Activated CD8-positive, alpha-beta memory T cell treated with anti-CD3 and anti-CD28 coated beads for 1 hour (primary cell): ENCODE measurements around the gene DNAJC4.

Source experiments
- DNase-seq, 2 donors: peaks; one replicate each; pipeline ENCODE4 v3.0.0-alpha.2; 2020; ENCODE audit warnings: low read depth in 1 of 2; ENCODE audit errors: extremely low read depth in 1 of 2

DNAJC4 gene

GRCh38 chr11:64255135-64256128 lies 25.1 kb downstream of the DNAJC4 start:
- DNase-seq: no peak

DNA sequence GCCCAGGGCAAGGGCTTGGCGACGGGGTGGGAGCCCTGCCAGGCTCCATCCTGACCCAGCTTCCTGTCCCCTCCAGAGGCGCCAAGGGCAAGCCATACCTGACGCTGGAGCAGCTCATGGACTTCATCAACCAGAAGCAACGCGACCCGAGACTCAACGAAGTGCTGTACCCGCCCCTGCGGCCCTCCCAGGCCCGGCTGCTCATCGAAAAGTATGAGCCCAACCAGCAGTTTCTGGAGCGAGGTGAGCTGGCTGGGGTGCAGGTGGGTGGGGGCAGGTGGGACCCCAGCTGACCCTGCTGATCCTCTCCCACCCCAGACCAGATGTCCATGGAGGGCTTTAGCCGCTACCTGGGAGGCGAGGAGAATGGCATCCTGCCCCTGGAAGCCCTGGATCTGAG lies 26.0 kb downstream of the DNAJC4 start:
- DNase-seq: no peak

- no peak for DNase-seq
These were observed 28.0 kb downstream of the DNAJC4 start for GRCh38 chr11:64258356-64258755.

- no peak for DNase-seq
These were observed 28.7 kb downstream of the DNAJC4 start for GRCh38 chr11:64258946-64259532.

- no peak for DNase-seq
These were observed 29.3 kb downstream of the DNAJC4 start for GRCh38 chr11:64259533-64260067.

GRCh38 chr11:64260147-64260708 lies 29.9 kb downstream of the DNAJC4 start:
- DNase-seq: no peak

GRCh38 chr11:64261556-64262080 lies 31.3 kb downstream of the DNAJC4 start:
- no peak for DNase-seq

DNA sequence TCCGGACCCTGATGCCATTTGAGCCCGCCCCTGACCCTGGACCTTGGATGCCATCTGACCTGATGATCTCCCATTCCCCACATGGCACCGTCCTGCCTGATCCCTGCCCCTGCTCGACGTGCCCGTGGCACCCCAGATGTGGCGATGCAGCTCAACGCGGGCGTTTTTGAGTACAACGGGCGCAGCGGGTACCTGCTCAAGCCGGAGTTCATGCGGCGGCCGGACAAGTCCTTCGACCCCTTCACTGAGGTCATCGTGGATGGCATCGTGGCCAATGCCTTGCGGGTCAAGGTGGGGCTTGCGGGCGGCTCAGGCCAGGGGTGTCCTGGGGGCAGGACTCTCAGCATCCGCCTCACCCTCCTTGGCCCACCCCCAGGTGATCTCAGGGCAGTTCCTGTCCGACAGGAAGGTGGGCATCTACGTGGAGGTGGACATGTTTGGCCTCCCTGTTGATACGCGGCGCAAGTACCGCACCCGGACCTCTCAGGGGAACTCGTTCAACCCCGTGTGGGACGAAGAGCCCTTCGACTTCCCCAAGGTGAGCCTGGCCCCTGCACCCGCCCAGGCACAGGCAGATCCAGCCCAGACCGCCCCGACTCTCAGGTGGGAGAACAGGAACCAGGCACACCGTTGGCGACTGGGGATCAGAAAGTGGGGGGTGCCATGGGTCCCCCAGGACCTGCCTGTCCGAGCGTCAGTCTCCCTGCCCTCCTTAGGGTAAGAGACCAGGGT lies 32.1 kb downstream of the DNAJC4 start:
- no peak for DNase-seq

GRCh38 chr11:64263021-64263946 lies 32.9 kb downstream of the DNAJC4 start:
- DNase-seq: no peak

- DNase-seq: no peak
These were observed 33.6 kb downstream of the DNAJC4 start for GRCh38 chr11:64263947-64264317.

- no peak for DNase-seq
These were observed 34.1 kb downstream of the DNAJC4 start for GRCh38 chr11:64264371-64264852.

DNA sequence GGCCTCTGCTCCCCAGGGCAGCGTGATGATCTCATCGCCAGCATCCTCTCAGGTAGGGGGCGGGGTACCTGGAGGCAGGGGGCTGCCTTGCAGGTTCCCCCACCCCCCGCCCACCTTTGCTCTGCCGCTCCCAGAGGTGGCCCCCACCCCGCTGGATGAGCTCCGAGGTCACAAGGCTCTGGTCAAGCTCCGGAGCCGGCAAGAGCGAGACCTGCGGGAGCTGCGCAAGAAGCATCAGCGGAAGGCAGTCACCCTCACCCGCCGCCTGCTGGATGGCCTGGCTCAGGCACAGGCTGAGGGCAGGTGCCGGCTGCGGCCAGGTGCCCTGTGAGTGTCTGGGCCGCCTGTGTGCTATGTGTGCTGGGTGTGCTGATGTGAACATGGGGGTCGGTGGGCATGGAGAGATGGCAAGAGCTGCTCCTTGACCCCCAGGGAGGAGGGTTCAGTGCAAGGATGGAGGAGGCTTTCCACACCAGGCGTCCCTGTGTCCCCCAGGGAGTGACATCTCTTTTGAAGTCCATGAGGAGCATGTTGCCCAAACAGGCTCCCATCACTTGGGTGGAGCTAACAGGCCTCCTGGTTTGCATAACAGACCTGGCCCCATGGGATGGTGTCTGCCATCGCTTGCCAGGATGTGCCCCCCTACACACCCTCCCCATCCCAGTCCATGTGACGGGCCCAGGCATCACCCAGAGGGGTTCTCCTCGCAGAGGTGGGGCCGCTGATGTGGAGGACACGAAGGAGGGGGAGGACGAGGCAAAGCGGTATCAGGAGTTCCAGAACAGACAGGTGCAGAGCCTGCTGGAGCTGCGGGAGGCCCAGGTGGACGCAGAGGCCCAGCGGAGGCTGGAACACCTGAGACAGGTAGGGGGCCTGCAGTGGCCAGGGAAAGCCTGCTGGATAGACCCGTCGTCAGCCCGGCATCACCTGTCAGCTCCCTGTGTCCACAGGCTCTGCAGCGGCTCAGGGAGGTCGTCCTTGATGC lies 35.1 kb downstream of the DNAJC4 start:
- no peak for DNase-seq

- DNase-seq: no peak
These were observed 36.0 kb downstream of the DNAJC4 start for GRCh38 chr11:64266339-64266738.

DNA sequence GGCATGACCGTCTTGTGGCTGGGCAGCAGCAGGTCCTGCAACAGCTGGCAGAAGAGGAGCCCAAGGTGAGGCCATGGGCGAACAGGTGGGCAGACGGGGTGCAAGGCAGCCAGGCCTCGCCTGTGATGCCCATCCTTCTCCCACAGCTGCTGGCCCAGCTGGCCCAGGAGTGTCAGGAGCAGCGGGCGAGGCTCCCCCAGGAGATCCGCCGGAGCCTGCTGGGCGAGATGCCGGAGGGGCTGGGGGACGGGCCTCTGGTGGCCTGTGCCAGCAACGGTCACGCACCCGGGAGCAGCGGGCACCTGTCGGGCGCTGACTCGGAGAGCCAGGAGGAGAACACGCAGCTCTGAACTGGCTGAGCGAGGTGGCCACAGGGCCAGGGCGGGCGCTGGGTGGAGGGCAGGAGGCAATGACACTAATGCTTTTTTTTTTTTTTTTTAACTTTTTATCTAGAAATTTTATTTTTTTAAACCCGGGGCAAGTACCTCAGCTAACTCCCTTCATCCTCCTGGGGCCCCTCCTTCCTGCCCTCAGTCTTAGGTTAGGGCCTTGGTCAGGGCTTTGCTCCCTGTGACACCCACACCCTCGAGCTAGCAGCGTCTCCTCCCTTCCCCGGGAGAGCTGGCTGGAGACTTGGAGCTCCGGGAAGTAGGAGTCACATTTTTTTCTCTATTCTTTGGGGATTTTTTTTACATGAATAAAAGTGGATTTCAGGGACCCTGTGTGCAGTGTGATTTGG lies 37.0 kb downstream of the DNAJC4 start:
- DNase-seq: no peak

GRCh38 chr11:64268025-64268892 lies 37.9 kb downstream of the DNAJC4 start:
- no peak for DNase-seq

DNA sequence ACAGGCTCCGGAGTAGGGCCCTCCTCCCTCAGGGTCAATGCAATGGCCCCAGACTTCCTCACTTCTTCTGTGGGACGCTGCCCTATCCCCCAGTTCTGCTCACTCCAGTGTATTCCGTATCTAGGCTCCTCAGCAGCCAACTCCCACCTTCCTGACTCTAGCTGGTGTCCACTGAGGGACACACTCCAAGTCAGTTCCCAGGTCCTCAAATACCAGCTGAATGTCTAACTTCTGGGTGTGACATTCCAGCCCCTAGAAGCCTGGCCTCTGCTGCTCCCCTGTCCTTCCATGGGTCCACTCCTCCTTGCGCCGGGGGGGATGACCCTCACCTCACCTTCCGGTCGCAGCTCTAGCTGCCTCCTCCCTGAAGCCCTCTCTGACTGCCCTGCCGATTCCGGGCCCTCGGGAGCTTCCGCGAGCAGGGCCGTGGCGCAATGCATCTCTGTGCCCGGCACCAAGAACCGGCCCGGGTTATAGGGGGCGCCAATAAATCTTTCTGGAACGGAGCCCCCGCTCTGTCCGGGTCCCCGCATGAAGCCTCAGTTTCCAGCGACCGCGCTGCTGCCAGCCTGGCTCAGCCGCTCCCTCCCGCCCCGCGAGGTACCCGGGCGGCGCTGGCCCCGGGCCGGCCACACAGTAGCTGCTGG lies 38.7 kb downstream of the DNAJC4 start:
- no peak for DNase-seq
